ENCODE measurements around the gene PPP4R3C.
A peak's percentile ranks its signal among the peaks of the same experiment; 100 is the strongest.
"Not testable (repeated sequence)": the region's sequence is repeated elsewhere in the genome, so short reads cannot be mapped to it uniquely, and the experiment has no call there.

The PPP4R3C gene

DNA sequence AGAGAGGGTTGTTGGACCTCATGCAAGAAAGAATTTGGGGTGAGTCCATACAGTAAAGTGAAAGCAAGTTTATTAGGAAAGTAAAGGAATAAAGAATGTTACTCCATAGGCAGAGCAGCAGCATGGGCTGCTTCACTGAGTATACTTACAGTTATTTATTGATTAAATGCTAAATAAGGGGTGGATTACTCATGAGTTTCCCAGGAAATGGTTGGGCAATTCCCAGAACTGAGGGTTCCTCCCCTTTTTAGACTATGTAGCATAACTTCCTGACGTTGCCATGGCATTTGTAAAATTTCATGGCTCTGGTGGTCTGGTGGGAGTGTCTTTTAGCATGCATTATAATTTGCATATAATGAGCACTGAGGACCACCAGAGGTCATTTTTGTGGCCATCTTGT is 16.7 kb downstream of the PPP4R3C start:
- H3K27me3 ChIP-seq (ENCODE audit: insufficient read depth, low read depth, severe bottlenecking) = peaks cover 4% of the 10 kb centered on the region
- TF ChIP-seq CTCF (IDR thresholded peaks at IDR 0.05; ENCODE audit: low read depth, low read length) = no peak
- no peak overlapping the region for H3K4me3 ChIP-seq (ENCODE audit: low read depth, low read length)
- H3K27ac ChIP-seq = no peak overlapping the region
- no peaks in the 10 kb centered on the region for H3K9me3 ChIP-seq (ENCODE audit: severe bottlenecking)
- no peak for DNase-seq
- H3K36me3 ChIP-seq = no peaks in the 10 kb centered on the region

DNA sequence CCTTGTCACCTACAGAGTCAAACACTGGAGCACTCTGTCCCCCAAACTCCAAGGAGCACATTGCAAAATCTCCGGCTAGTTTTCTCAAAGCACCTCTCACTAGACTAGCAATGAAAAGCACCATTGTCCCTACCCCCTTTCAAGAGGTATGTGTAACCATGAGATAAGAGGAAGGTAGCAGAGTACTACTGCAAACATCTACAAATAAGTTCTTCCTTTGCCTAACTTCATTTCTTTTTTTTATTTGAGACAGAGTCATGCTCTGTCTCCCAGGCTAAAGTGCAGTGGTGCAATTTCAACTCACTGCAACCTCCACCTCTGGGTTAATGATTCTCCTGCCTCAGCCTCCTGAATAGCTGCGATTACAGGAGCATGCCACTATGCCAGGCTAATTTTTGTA is 17.7 kb downstream of the PPP4R3C start:
- Histone ChIP-seq H3K4me3 (ENCODE audit: low read depth, low read length) (no peak overlapping the region), H3K36me3 (no peaks in the 10 kb centered on the region), H3K9me3 (ENCODE audit: severe bottlenecking) (no peaks in the 10 kb centered on the region), H3K27ac (no peak overlapping the region), H3K27me3 (ENCODE audit: insufficient read depth, low read depth, severe bottlenecking) (peaks cover 4% of the 10 kb centered on the region)
- DNase-seq = no peak
- no peak for TF ChIP-seq CTCF (IDR thresholded peaks at IDR 0.05; ENCODE audit: low read depth, low read length)

DNA sequence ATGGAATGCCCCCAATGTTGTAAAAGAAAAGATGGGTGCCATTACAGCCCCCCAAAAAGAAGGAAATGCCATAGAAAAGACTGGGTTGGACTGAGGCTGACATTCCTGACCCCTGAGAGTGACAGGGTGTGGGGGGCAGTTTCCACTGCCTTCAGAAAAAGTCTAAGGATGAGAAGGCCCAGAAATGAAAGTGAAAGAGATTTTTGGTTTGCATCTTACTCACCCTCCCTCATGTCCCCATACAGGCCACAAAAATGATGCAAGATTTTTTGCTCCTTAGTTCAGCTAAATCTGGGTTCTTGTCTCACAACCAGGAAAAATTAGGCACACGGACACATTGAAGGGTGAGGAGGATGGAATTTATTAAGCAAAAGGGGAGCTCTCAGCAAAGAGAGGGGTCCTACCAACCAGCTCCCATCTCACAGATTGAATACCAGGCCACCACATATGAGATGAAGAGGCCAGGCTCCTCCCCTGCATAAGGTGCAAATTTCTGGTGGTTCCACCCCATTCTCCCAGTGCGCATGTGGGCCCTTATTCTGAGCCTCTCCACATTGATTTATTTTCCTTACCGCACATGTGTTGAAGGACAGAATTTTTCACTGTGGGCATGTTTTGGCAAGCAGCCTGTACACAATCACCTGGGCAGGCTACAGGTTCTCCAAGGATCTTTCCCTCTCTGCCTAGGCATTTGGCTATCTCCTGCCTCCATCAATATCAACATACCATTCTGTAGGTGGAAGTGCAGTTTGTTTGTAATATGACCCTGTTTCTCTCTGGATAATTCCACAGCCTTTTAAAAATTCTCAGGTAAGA is 18.8 kb downstream of the PPP4R3C start:
- H3K36me3 ChIP-seq = no peaks in the 10 kb centered on the region
- H3K27ac ChIP-seq = no peak overlapping the region
- no peak for DNase-seq
- H3K4me3 ChIP-seq (ENCODE audit: low read depth, low read length) = no peak overlapping the region
- no peak for TF ChIP-seq CTCF (IDR thresholded peaks at IDR 0.05; ENCODE audit: low read depth, low read length)
- H3K9me3 ChIP-seq (ENCODE audit: severe bottlenecking) = no peaks in the 10 kb centered on the region
- H3K27me3 ChIP-seq (ENCODE audit: insufficient read depth, low read depth, severe bottlenecking) = peaks cover 4% of the 10 kb centered on the region

- not testable (repeated sequence) for H3K4me3 ChIP-seq (ENCODE audit: low read depth, low read length); H3K36me3 ChIP-seq; H3K27ac ChIP-seq; H3K9me3 ChIP-seq (ENCODE audit: severe bottlenecking); H3K27me3 ChIP-seq (ENCODE audit: insufficient read depth, low read depth, severe bottlenecking)
- peak; percentile 13 for DNase-seq
- TF ChIP-seq CTCF (IDR thresholded peaks at IDR 0.05; ENCODE audit: low read depth, low read length) = peak; percentile 20; the same call in 1 of the 2 replicates
Measured at GRCh38 chrX:27442392-27442791, 20.7 kb downstream of the PPP4R3C start.

DNA sequence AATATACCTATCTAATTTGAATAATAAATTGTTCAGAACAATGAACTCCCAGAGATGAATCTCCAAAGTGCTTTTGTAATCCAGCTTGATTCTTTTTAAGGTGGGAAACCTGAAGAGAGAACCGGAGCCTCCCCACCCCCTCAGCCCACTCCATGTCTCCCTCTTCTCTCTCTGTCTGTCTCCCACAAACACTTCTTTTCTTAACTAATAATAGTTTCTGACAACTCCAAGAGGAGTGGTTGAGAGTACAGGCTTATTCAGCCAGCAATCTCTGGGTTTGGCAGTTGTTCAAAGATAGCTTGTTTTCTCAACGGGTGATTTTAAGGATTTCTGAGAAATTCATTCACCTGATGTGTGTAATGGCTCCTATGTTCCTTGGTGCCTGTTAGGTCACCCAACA is 23.4 kb downstream of the PPP4R3C start:
- DNase-seq = no peak
- Histone ChIP-seq H3K27ac (no peak overlapping the region), H3K4me3 (ENCODE audit: low read depth, low read length) (no peak overlapping the region), H3K36me3 (no peaks in the 10 kb centered on the region), H3K9me3 (ENCODE audit: severe bottlenecking) (no peaks in the 10 kb centered on the region), H3K27me3 (ENCODE audit: insufficient read depth, low read depth, severe bottlenecking) (no peaks in the 10 kb centered on the region)
- no peak for TF ChIP-seq CTCF (IDR thresholded peaks at IDR 0.05; ENCODE audit: low read depth, low read length)

DNA sequence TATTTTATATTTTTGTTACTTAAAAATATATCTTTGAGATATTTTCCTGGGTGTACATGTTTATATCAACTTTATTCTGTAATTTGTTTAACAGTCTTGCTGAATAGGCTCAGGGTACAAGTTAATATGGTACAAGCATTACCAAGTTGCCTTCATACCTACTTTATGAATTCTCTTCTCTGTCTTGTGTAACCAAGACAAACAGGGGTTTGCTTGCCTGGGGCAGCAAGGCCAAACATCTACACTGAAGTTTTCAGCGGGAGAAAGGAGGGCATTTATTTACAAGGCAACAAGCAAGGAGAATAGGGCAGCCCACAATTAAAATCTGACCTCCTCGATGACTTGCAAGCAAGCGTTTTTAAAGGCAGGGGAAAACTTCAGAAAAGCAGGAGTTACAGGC is 24.2 kb downstream of the PPP4R3C start:
- Histone ChIP-seq H3K27me3 (ENCODE audit: insufficient read depth, low read depth, severe bottlenecking) (no peaks in the 10 kb centered on the region), H3K4me3 (ENCODE audit: low read depth, low read length) (no peak overlapping the region), H3K9me3 (ENCODE audit: severe bottlenecking) (no peaks in the 10 kb centered on the region), H3K27ac (no peak overlapping the region), H3K36me3 (no peaks in the 10 kb centered on the region)
- no peak for TF ChIP-seq CTCF (IDR thresholded peaks at IDR 0.05; ENCODE audit: low read depth, low read length)
- no peak for DNase-seq
